B cell (primary cell): ENCODE measurements around the gene CRMP1. TPM values are rescaled to one million over a fixed set of nuclear protein-coding genes. Genes with fewer than 3 reads are reported as not detected.

Experiments
- ATAC-seq: fragments of 200-7000 bp; cut with Tn5 transposase; one replicate; pipeline ENCODE4 v1.10.0; 2021; ENCODE audit warnings: low read depth, mild to moderate bottlenecking, moderate number of reproducible peaks, moderate library complexity
- CTCF ChIA-PET: fragments of 350-600 bp; sonication (Branson Sonifier 250); formaldehyde crosslinking; loops from one replicate; lab custom pipeline; 2021; ENCODE audit warnings: antibody characterized with exemption, inconsistent platforms; lab: Charles Lee
- POLR2A ChIA-PET: fragments of 350-600 bp; sonication (Branson Sonifier 250); formaldehyde crosslinking; loops from one replicate; lab custom pipeline; 2021; ENCODE audit warnings: antibody characterized with exemption; lab: Charles Lee
- DNase-seq: peaks from one replicate; pipeline ENCODE4 v3.0.0; 2013
- H2AFZ ChIP-seq: 2 replicates; pipeline ENCODE4 v1.6.1; 2012; ENCODE audit warnings: mild to moderate bottlenecking, low read depth, low read length; ENCODE audit not compliant: insufficient read depth, poor library complexity, severe bottlenecking
- H3K27ac ChIP-seq, 2 donors: 1 replicate in 1 of 2; 2 replicates in 1 of 2; pipeline ENCODE4 v1.5.1; 2012 to 2013; ENCODE audit warnings: low read length in 2 of 2, mild to moderate bottlenecking in 2 of 2, moderate library complexity in 1 of 2
- H3K27me3 ChIP-seq, 4 experiments: fragments of 200-600 bp in 1 of 4; sonication (generic) in 1 of 4; replicated peaks in 1 of 4; 1 replicate in 2 of 4; 2 replicates in 2 of 4; pipeline versions ENCODE4 v1.6.1 to v1.7.0; 2013 to 2016; ENCODE audit warnings: low read length in 3 of 4, mild to moderate bottlenecking in 2 of 4, mixed read lengths in 1 of 4, moderate library complexity in 1 of 4; ENCODE audit not compliant: insufficient read depth in 4 of 4, control insufficient read depth in 3 of 4; ENCODE audit errors: control extremely low read depth in 1 of 4
- H3K36me3 ChIP-seq, 2 experiments: replicated peaks in 1 of 2; 1 replicate in 1 of 2; 2 replicates in 1 of 2; pipeline versions ENCODE4 v1.6.1 to v1.7.1; 2013; ENCODE audit warnings: low read length in 1 of 2; ENCODE audit not compliant: insufficient read depth in 2 of 2, control insufficient read depth in 1 of 2; ENCODE audit errors: control extremely low read depth in 1 of 2, extremely low read depth in 1 of 2
- H3K4me1 ChIP-seq, 2 donors: fragments of 200-600 bp in 1 of 2; sonication (generic) in 1 of 2; 1 replicate in 1 of 2; 2 replicates in 1 of 2; pipeline versions ENCODE4 v1.5.1 to v1.6.1; 2013 to 2017; ENCODE audit warnings: low read length in 2 of 2; ENCODE audit not compliant: control insufficient read depth in 2 of 2, insufficient read depth in 2 of 2
- H3K4me2 ChIP-seq: replicated peaks from 2 replicates; pipeline ENCODE3; 2012; ENCODE audit warnings: mild to moderate bottlenecking, low read depth, low read length; ENCODE audit not compliant: poor library complexity, severe bottlenecking
- H3K4me3 ChIP-seq, 5 experiments: fragments of 200-600 bp in 1 of 5; sonication (generic) in 1 of 5; 1 replicate in 3 of 5; 2 replicates in 2 of 5; pipeline versions ENCODE4 v1.5.1 to v1.7.0; 2011 to 2016; ENCODE audit warnings: low read length in 4 of 5, mild to moderate bottlenecking in 4 of 5, low read depth in 2 of 5, control low read depth in 1 of 5, moderate library complexity in 1 of 5; ENCODE audit not compliant: insufficient read depth in 1 of 5; ENCODE audit errors: control extremely low read depth in 1 of 5, extremely low read depth in 1 of 5
- H3K79me2 ChIP-seq: fragments of 200-600 bp; sonication (generic); one replicate; pipeline ENCODE4 v1.6.0; 2016; ENCODE audit warnings: low read length; ENCODE audit not compliant: control insufficient read depth, insufficient read depth
- H3K9ac ChIP-seq: fragments of 200-600 bp; sonication (generic); 2 replicates; pipeline ENCODE4 v1.6.1; 2017; ENCODE audit warnings: mild to moderate bottlenecking, low read length, moderate library complexity
- H3K9me3 ChIP-seq, 3 donors: one replicate each; pipeline versions ENCODE4 v1.6.1 to v1.7.1; 2013; ENCODE audit warnings: low read length in 2 of 3; ENCODE audit not compliant: control insufficient read depth in 2 of 3, insufficient read depth in 1 of 3; ENCODE audit errors: control extremely low read depth in 1 of 3
- H4K20me1 ChIP-seq: 2 replicates; pipeline ENCODE4 v1.6.0; 2012; ENCODE audit warnings: mild to moderate bottlenecking, low read length; ENCODE audit not compliant: insufficient read depth, control insufficient read depth, poor library complexity, severe bottlenecking
- H3K27ac Mint-ChIP-seq: one replicate; pipeline ENCODE4 v1.8.0; 2021; ENCODE audit warnings: mixed read lengths
- H3K27me3 Mint-ChIP-seq: one replicate; pipeline ENCODE4 v1.8.0; 2021; ENCODE audit warnings: mixed read lengths
- H3K4me1 Mint-ChIP-seq: one replicate; pipeline ENCODE4 v1.8.0; 2021; ENCODE audit warnings: mixed read lengths
- H3K4me3 Mint-ChIP-seq: one replicate; pipeline ENCODE4 v1.8.0; 2021; ENCODE audit warnings: mixed read lengths
- H3K9me3 Mint-ChIP-seq: one replicate; pipeline ENCODE4 v1.8.0; 2022; ENCODE audit warnings: mixed read lengths; ENCODE audit not compliant: insufficient read depth
- CTCF ChIP-seq: fragments of 200-600 bp; IDR thresholded peaks from one replicate; pipeline ENCODE4 v1.8.0; 2022; ENCODE audit warnings: antibody characterized with exemption, mild to moderate bottlenecking
- EZH2 ChIP-seq: IDR thresholded peaks from 2 replicates; pipeline ENCODE4 v1.6.1; 2012; ENCODE audit warnings: borderline replicate concordance, low read depth, mild to moderate bottlenecking, moderate library complexity, low read length; ENCODE audit not compliant: insufficient read depth, poor library complexity, severe bottlenecking
- WGBS: methylation state at CpG from one replicate; pipeline ENCODE4 v1.1.5; 2013; ENCODE audit warnings: missing lambda C conversion rate; ENCODE audit not compliant: insufficient coverage; 5-methylcytosine and 5-hydroxymethylcytosine counted together
- intact Hi-C: fragments of 100-400 bp; cut with micrococcal nuclease; formaldehyde crosslinking; loops from one replicate; pipeline ENCODE4 v1.10.0; 2022
- polyA plus RNA-seq: library from polyadenylated mRNA; depleted of rRNA; stranded (reverse); fragments of >200 nt; gene quantifications from 2 replicates; pipeline ENCODE4 v1.2.3, GENCODE V29; 2012
- total RNA-seq, 2 donors: library from RNA; stranded (reverse); fragments of 120-200 nt in 1 of 2; gene quantifications; 1 replicate in 1 of 2; 2 replicates in 1 of 2; pipeline versions ENCODE4 v1.2.3 to v1.2.4, GENCODE V29; 2013 to 2022

CRMP1 gene
- total and polyA plus RNA-seq, 2 donors (not counting 1 experiment from before 2014, with no cell fraction given): 0.13 TPM; not detected in 1

GRCh38 chr4:5913454-5913853 is 20.6 kb upstream of the CRMP1 start:
- H3K27ac Mint-ChIP-seq: no peak overlapping the region
- Histone ChIP-seq H3K27me3 (peaks cover 0 to 12% (median 0%) of the 10 kb centered on the region in 4 experiments), H3K27ac (no peak overlapping the region), H3K9ac (no peak overlapping the region), H3K36me3 (no peaks in the 10 kb centered on the region), H4K20me1 (no peaks in the 10 kb centered on the region), H3K79me2 (no peaks in the 10 kb centered on the region), H3K4me2 (no peak overlapping the region), H3K4me3 (no peak overlapping the region), H2AFZ (no peak overlapping the region), H3K9me3 (peaks cover 0 to 26% (median 4%) of the 10 kb centered on the region in 3 donors), H3K4me1 (peaks cover 4 to 15% of the 10 kb centered on the region in 2 donors)
- TF ChIP-seq CTCF: no peak
- no peak for TF ChIP-seq EZH2
- ATAC-seq (no peak), DNase-seq (no peak)
- intact Hi-C loops: no loop called here
- H3K9me3 Mint-ChIP-seq: peaks cover 11% of the 10 kb centered on the region
- POLR2A ChIA-PET: no interaction called here
- CTCF ChIA-PET: no interaction called here
- H3K4me3 Mint-ChIP-seq: no peak overlapping the region
- 74% methylated on average over 6 of the region's 7 CpGs for WGBS
- H3K4me1 Mint-ChIP-seq: peaks cover 11% of the 10 kb centered on the region
- peaks cover 10% of the 10 kb centered on the region for H3K27me3 Mint-ChIP-seq

GRCh38 chr4:5912614-5913019 is 19.7 kb upstream of the CRMP1 start:
- no peak for TF ChIP-seq EZH2
- no peak for TF ChIP-seq CTCF
- Histone ChIP-seq H3K79me2 (no peaks in the 10 kb centered on the region), H3K4me2 (no peak overlapping the region), H2AFZ (no peak overlapping the region), H4K20me1 (no peaks in the 10 kb centered on the region), H3K27ac (no peak overlapping the region), H3K4me3 (no peak overlapping the region), H3K9me3 (peaks cover 2 to 31% (median 4%) of the 10 kb centered on the region in 3 donors), H3K27me3 (peaks cover 0 to 9% (median 0%) of the 10 kb centered on the region in 4 experiments), H3K4me1 (peaks cover 4 to 14% of the 10 kb centered on the region in 2 donors), H3K36me3 (no peaks in the 10 kb centered on the region), H3K9ac (no peak overlapping the region)
- ChIA-PET POLR2A (no interaction called here), CTCF (no interaction called here)
- Mint-ChIP-seq H3K4me3 (no peak overlapping the region), H3K9me3 (peaks cover 11% of the 10 kb centered on the region), H3K4me1 (peaks cover 9% of the 10 kb centered on the region), H3K27me3 (peaks cover 10% of the 10 kb centered on the region), H3K27ac (no peak overlapping the region)
- ATAC-seq (no peak), DNase-seq (no peak)
- intact Hi-C loops: no loop called here
- no CpG with 5 or more reads among the region's 1 CpG for WGBS
